Frontal cortex (tissue), 4 donors: ENCODE data around the gene MRPS11. TPM values are rescaled to one million over a fixed set of nuclear protein-coding genes. Genes with fewer than 3 reads are reported as not detected.
"Not testable (repeated sequence)": the region's sequence is repeated elsewhere in the genome, so short reads cannot be mapped to it uniquely, and the experiment has no call there.

Experiments used
- DNase-seq, 2 donors: peaks; one replicate each; pipeline ENCODE4 v3.0.0; 2012; ENCODE audit warnings: low spot score in 2 of 2
- FAIRE-seq: peaks from 2 replicates; lab custom pipeline; 2012; peaks lifted over from hg19 to GRCh38; lab: Jason Lieb, UNC
- total RNA-seq: library from RNA; depleted of rRNA; stranded (reverse); fragments of >200 nt; gene quantifications from one replicate; pipeline ENCODE4 v1.2.3, GENCODE V29; 2014
- donor health status: control.
- donor health status: control.
- donor health status: control.

The MRPS11 gene
- 15.9 TPM for total RNA-seq

DNA sequence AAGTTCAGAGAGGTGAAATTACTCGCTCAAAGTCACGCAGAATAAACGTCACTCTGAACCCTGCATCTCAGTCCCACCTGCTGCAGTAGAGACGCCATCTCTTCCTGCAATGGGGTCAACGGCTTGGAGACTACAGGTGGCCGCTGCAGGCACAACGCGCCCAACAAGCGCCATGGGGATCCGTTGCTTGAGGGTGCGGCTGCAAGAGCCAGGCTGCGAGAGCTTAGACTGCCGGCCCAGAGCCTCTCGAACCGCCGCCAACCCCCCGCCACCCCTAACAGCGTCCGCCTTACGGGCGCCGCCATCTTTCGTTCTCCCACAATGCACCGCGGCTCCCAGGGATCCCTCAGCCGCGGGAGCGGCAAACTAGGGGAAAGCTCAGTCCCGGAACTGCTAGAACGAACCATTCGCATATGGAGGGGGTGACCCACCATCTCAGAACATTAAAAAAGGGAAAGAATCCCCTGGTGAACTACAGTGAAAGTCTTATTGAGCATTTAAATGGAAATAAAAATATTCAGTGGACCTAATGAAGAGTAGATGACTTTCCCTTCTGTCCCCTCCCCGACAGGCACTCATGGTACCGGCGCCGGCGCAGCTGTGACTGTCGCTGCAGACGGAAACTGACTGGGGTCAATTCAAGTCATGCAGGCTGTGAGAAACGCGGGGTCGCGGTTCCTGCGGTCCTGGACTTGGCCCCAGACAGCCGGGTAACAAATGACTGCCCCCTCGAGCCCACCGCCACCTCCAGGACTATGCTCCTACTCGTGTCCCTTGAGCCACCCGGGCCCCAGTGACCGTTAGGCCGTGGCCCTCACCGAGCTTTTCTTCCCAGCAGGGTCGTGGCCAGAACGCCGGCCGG lies at the start of gene MRPS11, which contains the start of gene MRPL46:
Gene MRPS11, plus strand, starts transcription at position 636 of the 862 bp plus-strand sequence. Its CDS starts 10 bp downstream, at position 646.
Gene MRPL46, minus strand, starts transcription at position 316 of the 862 bp plus-strand sequence. Its CDS starts 11 bp downstream, at position 305.
- no peak for FAIRE-seq
- peak; percentile 63 to 84 for DNase-seq

GRCh38 chr15:88419830-88420229 lies 47.7 kb upstream of the MRPS11 start:
- FAIRE-seq (no peak), DNase-seq (no peak)

DNA sequence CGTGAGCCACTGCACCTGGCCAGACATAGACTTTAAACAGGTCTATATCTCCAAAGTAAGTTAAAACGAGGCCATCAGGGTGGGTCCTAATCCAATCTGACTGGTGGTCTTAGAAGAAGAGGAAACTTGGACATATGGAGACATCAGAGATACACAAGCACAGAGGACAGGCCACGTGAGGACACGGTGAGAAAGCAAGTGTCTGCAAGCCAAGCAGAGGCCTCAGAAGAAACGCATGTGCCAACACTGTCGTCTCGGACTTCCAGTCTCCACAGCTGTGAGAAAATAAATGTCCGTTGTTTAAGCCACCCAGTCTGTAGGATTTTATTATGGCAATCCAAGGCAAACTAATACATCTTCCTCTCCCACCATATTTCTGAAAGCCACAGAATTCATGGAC lies 44.2 kb upstream of the MRPS11 start:
- FAIRE-seq (no peak), DNase-seq (no peak)

- DNase-seq (no peak), FAIRE-seq (no peak)
Observed at GRCh38 chr15:88426304-88426703, 41.2 kb upstream of the MRPS11 start.

DNA sequence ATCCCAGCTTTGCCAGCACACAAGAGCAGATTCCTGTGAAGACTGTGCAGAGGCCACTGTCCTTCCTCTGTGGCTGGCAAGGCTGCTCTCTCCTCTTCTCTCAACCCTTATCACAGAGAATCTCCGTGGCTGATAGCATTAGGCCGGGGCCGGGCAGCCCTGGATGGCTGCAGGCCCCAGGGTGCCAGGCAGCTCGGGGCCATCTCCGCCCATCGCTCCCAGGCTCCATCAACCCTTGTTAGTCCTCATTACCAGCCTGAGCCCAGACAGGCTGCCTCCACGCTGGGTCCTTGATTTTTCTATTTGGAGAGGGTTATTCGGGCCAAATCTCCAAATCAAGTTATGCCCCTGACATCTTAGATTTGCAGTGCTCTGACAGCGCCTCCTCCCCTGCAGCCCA lies 39.5 kb upstream of the MRPS11 start:
- DNase-seq, result no peak
- FAIRE-seq, result no peak

DNA sequence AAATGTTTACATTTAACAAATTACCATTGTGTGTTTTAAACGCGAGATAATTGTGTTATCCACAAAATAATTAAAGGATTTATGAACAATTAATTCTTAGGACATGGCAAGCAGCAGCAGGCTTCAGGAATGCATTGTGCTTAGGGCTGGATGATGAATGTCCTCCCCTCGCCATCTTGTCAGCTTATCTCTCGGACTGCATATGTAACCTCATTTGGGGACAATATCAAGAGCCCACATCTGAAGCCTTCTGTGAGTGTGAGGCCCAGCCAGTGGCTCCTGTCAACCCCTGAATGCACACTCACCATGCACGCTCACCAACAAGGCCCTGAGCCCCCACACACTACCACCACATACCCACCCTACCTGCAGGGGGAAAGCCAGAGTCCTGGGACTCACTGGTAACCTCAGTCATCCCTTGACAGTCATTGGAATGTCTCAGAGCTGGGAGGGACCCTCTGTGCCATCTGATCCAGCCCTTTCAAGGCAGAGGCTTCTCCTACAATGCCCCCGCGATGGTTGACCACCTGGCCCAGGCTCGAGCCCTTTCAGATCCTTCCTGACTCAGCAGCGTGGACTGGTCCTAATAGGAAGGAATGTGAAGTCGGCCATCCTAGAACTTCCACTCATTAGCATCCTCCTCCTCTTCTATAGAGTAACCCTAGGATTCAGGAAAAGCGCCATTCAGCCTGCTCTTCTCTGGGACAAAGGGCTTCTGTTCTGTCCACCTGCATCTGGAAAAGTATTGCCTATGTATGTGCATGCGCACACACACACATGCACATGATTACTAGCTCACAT lies 38.5 kb upstream of the MRPS11 start:
- FAIRE-seq (no peak), DNase-seq (no peak)

- FAIRE-seq (no peak), DNase-seq (no peak)
Observed at GRCh38 chr15:88430051-88430450, 37.5 kb upstream of the MRPS11 start.

- no peak for DNase-seq
Observed at GRCh38 chr15:88431441-88431840, 36.1 kb upstream of the MRPS11 start.

GRCh38 chr15:88433046-88433685 lies 34.3 kb upstream of the MRPS11 start:
- FAIRE-seq (no peak), DNase-seq (no peak)

More at GRCh38 chr15:88431441-88431840, 36.1 kb upstream of the MRPS11 start:
- no peak for FAIRE-seq

GRCh38 chr15:88434106-88434505 lies 33.4 kb upstream of the MRPS11 start:
- FAIRE-seq, DNase-seq: not testable (repeated sequence)

- DNase-seq (no peak), FAIRE-seq (no peak)
Observed at GRCh38 chr15:88438181-88438580, 29.3 kb upstream of the MRPS11 start.

DNA sequence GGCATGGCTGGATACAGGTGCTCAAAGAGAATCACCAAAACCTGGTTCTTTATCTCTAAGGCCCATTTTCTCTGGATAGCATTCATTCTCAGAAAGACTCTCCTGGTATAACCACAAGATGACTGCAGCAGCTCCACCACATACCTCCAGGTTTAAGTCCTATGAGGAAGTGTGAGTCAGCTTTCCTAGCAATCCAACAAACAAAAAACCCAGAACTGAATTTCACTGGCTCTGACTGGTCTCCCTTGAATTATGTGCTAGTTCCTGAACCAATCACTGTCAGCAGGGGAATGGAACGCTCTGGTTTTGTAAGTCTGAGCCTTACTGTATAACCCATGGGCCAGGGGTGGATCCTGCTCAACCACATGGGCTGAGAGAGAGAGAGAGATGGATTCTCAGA lies 27.5 kb upstream of the MRPS11 start:
- FAIRE-seq, result no peak
- DNase-seq, result no peak

GRCh38 chr15:88441076-88441730 lies 26.3 kb upstream of the MRPS11 start:
- DNase-seq, result no peak
- FAIRE-seq, result no peak

DNA sequence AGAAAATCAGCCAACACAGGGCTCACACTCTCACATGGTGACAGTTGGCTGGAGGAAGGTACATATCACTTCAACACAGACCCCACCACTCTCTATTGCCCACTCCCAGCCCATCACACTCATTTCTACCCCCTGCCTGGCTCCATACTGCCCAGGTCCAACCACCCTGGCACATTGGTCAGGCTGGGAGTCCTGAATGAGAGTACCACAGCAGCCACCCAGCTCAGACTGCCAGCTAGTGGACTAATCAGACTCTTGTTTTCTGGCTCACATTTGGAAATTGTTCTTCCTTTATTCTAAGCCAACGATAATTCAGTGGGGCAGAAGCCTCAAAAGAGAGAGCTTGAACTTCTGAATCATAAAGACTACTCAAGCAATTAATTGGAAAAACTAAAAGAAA lies 20.3 kb upstream of the MRPS11 start:
- no peak for FAIRE-seq
- DNase-seq, result no peak

GRCh38 chr15:88447741-88448140 lies 19.8 kb upstream of the MRPS11 start:
- FAIRE-seq (no peak), DNase-seq (no peak)

DNA sequence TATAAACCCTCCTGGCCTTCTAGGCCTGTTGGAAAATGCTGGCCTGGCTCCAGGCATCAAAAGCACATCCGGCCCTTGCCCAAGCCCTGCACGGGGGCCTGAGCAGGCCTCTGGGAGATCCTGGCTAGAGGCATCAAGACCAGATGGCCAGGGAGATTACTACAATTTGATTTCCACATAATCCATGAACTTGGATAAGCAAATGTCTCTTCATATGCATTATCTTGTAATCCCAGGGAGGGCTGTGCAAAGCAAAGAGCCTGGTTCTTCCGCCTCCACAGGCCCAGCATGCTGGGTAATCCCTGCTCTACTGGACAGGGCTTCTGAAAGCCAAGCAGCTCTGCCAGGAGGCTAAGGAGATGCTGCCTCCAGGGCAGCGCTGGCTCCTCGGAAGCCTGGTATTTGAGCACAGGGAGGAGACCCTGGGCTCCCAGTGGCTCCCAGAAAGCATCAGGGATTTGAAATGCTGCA lies 18.5 kb upstream of the MRPS11 start:
- no peak for FAIRE-seq
- DNase-seq, result no peak

GRCh38 chr15:88449581-88449980 lies 17.9 kb upstream of the MRPS11 start:
- DNase-seq (no peak), FAIRE-seq (no peak)

DNA sequence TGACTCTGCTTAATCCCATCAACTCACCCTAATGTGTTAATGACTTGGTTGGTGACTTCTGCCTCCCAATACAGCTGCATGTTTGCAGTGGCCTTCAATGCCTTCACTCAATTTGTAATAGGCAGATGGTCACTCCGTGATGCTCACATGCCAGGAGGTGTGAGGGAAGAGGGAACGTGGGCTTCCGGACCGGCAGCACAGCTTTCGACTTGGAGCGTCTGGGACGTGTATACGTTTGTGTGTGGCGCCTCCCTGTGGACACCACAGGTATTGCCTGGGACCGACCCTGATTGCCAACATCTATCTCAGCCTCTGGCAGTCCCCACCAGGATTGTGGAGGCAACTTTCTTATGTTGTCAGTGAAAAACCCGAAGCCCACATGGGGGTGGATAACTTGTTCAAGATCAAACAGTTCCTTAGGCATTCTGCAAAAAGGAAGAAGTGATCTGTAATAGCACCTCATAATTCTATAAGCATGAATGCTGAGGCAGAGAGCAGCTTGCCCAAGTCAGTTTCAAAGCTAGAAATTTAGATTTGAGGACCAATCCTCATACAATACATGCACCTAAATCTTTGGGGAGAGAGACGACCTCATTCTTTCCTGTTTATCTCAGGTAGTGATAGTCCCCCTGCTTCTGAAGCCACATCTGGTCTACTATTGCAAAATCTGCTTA lies 17.2 kb upstream of the MRPS11 start:
- FAIRE-seq (no peak), DNase-seq (peak in 1 of 2 donors; percentile 67)

DNA sequence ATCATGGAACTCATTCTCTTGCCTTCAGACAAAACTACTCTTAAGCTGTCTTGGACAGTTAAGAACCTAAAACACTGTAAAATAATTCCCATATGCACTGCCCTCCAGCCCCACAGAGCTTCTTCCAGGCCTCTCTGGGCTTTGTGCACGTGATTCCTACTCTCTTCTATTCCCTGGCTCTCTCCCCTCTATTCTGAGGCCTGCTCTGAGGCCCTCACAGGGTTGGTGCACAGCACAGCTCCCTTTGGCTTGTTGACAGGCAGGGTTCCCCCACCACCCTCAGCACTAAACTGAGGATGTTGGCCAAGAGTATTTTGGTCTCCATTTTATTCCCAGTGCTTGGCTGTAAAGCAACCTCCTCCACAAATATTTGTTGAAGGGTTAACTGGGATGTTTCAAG lies 13.9 kb upstream of the MRPS11 start:
- no peak for FAIRE-seq
- DNase-seq, result no peak
